Measurements from ENCODE around the gene ARHGEF40.

ARHGEF40 gene

GRCh38 chr14:21043387-21043973 is 26.6 kb upstream of the ARHGEF40 start:
- no peak for TF ChIP-seq CTCF (IDR thresholded peaks at IDR 0.05; ENCODE audit: low read depth, low read length)
- Histone ChIP-seq H3K27me3 (no peaks in the 10 kb centered on the region), H3K9me3 (no peaks in the 10 kb centered on the region), H3K36me3 (no peaks in the 10 kb centered on the region), H3K4me1 (peaks cover 32% of the 10 kb centered on the region), H3K4me3 (ENCODE audit: low read depth, low read length) (no peak overlapping the region)
- no peak for DNase-seq

DNA sequence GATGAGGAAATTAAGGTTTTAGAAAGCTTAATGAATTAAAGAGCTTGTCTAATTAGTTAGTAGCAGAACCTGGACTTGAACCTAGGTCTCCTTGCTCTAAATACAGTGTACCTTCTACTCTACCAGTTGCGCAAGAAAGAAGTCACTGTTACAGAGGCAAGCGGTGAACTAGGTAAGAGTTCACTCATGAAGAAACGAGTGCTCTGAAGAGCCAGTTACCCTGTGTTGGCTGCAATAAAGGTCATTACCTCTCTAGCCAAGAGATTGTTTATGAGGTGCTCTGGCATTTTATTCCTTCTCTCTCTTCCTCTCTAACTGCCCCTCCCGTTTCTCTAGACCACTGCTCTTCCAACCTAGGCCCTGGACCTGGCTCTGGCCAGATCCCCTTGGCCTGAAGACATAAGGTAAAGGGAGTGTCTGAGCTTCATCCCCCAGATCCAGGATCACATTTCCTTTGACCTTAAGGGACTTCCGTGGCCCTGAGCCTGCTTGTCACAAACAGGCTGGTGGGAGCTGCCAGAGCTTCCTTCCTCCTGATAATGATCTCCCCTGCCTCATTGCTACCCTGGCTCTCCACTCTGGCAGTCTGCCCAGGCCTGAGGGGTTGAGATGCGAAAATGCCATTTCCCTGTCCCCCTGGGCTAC is 26.0 kb upstream of the ARHGEF40 start:
- peak; percentile 93 for DNase-seq
- Histone ChIP-seq H3K9me3 (no peaks in the 10 kb centered on the region), H3K36me3 (no peaks in the 10 kb centered on the region), H3K4me1 (peaks cover 32% of the 10 kb centered on the region), H3K4me3 (ENCODE audit: low read depth, low read length) (no peak overlapping the region), H3K27me3 (no peaks in the 10 kb centered on the region)
- TF ChIP-seq CTCF (IDR thresholded peaks at IDR 0.05; ENCODE audit: low read depth, low read length) = no peak

- H3K27me3 ChIP-seq = no peaks in the 10 kb centered on the region
- H3K36me3 ChIP-seq = no peaks in the 10 kb centered on the region
- no peak for TF ChIP-seq CTCF (IDR thresholded peaks at IDR 0.05; ENCODE audit: low read depth, low read length)
- H3K4me3 ChIP-seq (ENCODE audit: low read depth, low read length) = no peak overlapping the region
- H3K9me3 ChIP-seq = no peaks in the 10 kb centered on the region
- H3K4me1 ChIP-seq = peaks cover 20% of the 10 kb centered on the region
- DNase-seq = no peak
These were observed 22.7 kb upstream of the ARHGEF40 start for GRCh38 chr14:21047378-21047781.

GRCh38 chr14:21048638-21049037 is 21.5 kb upstream of the ARHGEF40 start:
- no peak for TF ChIP-seq CTCF (IDR thresholded peaks at IDR 0.05; ENCODE audit: low read depth, low read length)
- no peaks in the 10 kb centered on the region for H3K27me3 ChIP-seq
- peaks cover 15% of the 10 kb centered on the region for H3K4me1 ChIP-seq
- no peaks in the 10 kb centered on the region for H3K9me3 ChIP-seq
- no peak for DNase-seq
- no peak overlapping the region for H3K4me3 ChIP-seq (ENCODE audit: low read depth, low read length)
- no peaks in the 10 kb centered on the region for H3K36me3 ChIP-seq

GRCh38 chr14:21049271-21049673 is 20.8 kb upstream of the ARHGEF40 start:
- Histone ChIP-seq H3K27me3 (no peaks in the 10 kb centered on the region), H3K36me3 (no peaks in the 10 kb centered on the region), H3K4me3 (ENCODE audit: low read depth, low read length) (no peak overlapping the region), H3K9me3 (no peaks in the 10 kb centered on the region), H3K4me1 (peaks cover 9% of the 10 kb centered on the region)
- no peak for DNase-seq
- no peak for TF ChIP-seq CTCF (IDR thresholded peaks at IDR 0.05; ENCODE audit: low read depth, low read length)

DNA sequence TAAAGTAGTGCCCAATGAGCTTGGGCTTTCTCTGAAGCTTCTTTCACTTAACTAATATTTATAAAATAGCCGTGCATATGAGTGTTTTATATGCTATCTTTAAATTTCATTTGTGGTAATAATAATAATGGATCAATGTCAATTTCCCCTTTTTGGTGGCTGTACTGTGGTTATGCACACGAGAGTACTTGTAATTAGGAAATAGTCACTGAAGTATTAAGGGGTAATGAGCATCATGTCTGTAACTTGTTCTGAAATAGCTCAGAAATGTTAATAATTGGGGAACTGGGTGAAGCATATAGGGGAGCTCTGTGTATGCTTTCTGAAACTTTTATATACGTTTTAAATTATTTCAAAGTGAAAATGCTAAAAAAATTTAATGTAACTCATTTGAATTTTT is 19.5 kb upstream of the ARHGEF40 start:
- TF ChIP-seq CTCF (IDR thresholded peaks at IDR 0.05; ENCODE audit: low read depth, low read length) = no peak
- H3K36me3 ChIP-seq = no peaks in the 10 kb centered on the region
- H3K4me3 ChIP-seq (ENCODE audit: low read depth, low read length) = no peak overlapping the region
- H3K4me1 ChIP-seq = no peaks in the 10 kb centered on the region; the same call in 1 of the 2 replicates
- no peaks in the 10 kb centered on the region for H3K9me3 ChIP-seq
- no peak for DNase-seq
- no peaks in the 10 kb centered on the region for H3K27me3 ChIP-seq
